Progenitor cell of endocrine pancreas (in vitro differentiated cells): ENCODE data around the gene WDFY2. TPM values are rescaled to one million over a fixed set of nuclear protein-coding genes. Genes with fewer than 3 reads are reported as not detected.
"Not testable (repeated sequence)": the region's sequence is repeated elsewhere in the genome, so short reads cannot be mapped to it uniquely, and the experiment has no call there.

Experiments
- DNase-seq: peaks from one replicate; pipeline ENCODE4 v3.0.0; 2021; ENCODE audit warnings: low spot score; ENCODE audit not compliant: unreplicated experiment
- H3K27ac Mint-ChIP-seq: 2 replicates; pipeline ENCODE4 v1.8.0; 2021; ENCODE audit warnings: mild to moderate bottlenecking, moderate library complexity, mixed read lengths
- H3K27me3 Mint-ChIP-seq: 2 replicates; pipeline ENCODE4 v1.8.0; 2021; ENCODE audit warnings: mixed read lengths
- H3K36me3 Mint-ChIP-seq: 2 replicates; pipeline ENCODE4 v1.8.0; 2022; ENCODE audit warnings: mixed read lengths; ENCODE audit not compliant: insufficient read depth
- H3K4me1 Mint-ChIP-seq: 2 replicates; pipeline ENCODE4 v1.8.0; 2021; ENCODE audit warnings: low read depth, mixed read lengths
- H3K4me3 Mint-ChIP-seq: 2 replicates; pipeline ENCODE4 v1.8.0; 2021; ENCODE audit warnings: low read depth, mild to moderate bottlenecking, moderate library complexity, mixed read lengths
- H3K9me3 Mint-ChIP-seq: 2 replicates; pipeline ENCODE4 v1.8.0; 2021; ENCODE audit warnings: low read depth, mixed read lengths
- total RNA-seq: library from RNA; stranded (reverse); gene quantifications from 2 replicates; pipeline ENCODE4 v1.2.1, GENCODE V29; 2021
- TF ChIP-seq, protein P1 (sequence below): fragments of 200-600 bp; sonication (generic); IDR thresholded peaks from one replicate; pipeline ENCODE4 v1.5.0; 2021; ENCODE audit warnings: antibody characterized with exemption, mild to moderate bottlenecking; ENCODE audit not compliant: unreplicated experiment

The WDFY2 gene
- total RNA-seq, 1 donor from 2014 or later, result 17.2 TPM

DNA sequence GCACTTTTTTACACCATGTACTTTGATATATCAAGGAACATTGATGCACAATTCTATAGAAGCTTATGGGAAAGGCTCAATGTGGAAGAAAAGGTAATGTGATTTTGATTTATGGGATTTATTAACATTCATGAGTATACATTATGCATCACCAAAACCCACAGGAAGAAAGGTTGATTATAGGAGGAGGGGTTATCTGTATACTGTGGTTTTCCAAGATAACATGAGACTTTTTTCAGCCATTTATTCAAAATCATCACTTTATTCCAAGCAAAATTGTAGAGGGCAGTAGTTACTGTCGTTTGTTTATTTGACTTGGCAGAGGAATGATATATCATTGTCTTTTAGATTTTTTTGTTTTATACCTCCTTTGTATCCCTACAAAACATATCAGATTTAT is 54.9 kb downstream of the WDFY2 start:
- no peak overlapping the region for H3K4me3 Mint-ChIP-seq
- H3K36me3 Mint-ChIP-seq, result peaks cover 2% of the 10 kb centered on the region
- DNase-seq, result no peak
- H3K27ac Mint-ChIP-seq, result no peak overlapping the region
- no peaks in the 10 kb centered on the region for H3K27me3 Mint-ChIP-seq
- TF ChIP-seq, protein P1, sequence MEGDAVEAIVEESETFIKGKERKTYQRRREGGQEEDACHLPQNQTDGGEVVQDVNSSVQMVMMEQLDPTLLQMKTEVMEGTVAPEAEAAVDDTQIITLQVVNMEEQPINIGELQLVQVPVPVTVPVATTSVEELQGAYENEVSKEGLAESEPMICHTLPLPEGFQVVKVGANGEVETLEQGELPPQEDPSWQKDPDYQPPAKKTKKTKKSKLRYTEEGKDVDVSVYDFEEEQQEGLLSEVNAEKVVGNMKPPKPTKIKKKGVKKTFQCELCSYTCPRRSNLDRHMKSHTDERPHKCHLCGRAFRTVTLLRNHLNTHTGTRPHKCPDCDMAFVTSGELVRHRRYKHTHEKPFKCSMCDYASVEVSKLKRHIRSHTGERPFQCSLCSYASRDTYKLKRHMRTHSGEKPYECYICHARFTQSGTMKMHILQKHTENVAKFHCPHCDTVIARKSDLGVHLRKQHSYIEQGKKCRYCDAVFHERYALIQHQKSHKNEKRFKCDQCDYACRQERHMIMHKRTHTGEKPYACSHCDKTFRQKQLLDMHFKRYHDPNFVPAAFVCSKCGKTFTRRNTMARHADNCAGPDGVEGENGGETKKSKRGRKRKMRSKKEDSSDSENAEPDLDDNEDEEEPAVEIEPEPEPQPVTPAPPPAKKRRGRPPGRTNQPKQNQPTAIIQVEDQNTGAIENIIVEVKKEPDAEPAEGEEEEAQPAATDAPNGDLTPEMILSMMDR, result no peak
- no peaks in the 10 kb centered on the region for H3K9me3 Mint-ChIP-seq
- peaks cover 41% of the 10 kb centered on the region for H3K4me1 Mint-ChIP-seq

DNA sequence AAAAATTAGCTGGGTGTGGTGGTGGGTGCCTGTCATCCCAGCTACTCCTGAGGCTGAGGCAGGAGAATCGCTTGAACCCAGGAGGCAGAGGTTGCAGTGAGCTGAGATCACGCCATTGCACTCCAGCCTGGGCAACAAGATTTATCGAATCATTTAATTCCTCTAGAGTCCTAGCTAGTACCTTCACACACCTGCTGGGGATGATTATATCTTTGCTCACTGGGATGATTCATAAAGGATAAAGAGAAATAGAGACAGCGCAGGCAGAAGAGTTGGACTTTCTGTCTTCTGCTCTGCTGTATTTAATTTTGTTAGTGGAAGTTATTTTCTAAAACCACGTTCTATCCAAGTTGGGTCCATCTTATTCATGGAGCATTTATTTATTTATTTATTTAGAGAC is 56.4 kb downstream of the WDFY2 start:
- not testable (repeated sequence) for H3K36me3 Mint-ChIP-seq, DNase-seq, H3K4me3 Mint-ChIP-seq, H3K27me3 Mint-ChIP-seq, H3K27ac Mint-ChIP-seq, H3K9me3 Mint-ChIP-seq
- H3K4me1 Mint-ChIP-seq, result peaks cover 51% of the 10 kb centered on the region

DNA sequence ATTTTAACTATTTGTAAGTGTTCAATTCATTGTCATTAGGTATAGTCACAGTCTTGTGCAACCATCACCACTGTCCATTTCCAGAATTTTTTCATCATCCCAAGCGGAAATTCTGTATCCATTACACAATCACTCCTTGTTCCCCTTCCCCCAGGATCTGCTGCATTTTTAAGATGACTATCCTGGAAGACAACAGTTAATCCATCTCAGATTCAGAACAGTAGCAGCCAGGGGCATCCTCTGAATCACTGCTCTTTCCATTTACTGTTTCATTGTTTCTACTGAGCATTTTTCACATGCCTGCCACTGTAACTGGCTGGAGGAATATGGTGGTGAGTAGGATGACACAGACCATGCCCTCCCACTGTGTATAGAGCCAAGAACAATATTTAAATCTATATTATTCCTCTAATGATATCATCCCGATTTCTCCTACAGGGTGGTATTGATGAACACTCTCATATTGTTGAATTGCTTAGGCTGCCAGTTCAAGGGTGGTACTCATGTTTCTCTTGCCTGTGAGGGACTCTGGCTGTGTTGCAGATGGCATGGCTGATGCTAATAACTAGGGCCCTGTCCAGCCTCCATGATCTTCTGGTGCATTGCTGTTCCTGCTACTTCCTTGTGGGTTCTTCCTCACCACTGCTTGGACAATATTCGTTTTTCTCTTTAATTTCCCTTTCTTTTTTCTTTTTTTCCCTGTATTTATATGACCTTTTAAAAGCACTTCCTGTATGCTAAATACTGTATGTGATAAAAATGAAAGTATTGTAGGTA is 59.0 kb downstream of the WDFY2 start:
- H3K27ac Mint-ChIP-seq, result no peak overlapping the region
- H3K36me3 Mint-ChIP-seq, result peaks cover 2% of the 10 kb centered on the region
- no peaks in the 10 kb centered on the region for H3K27me3 Mint-ChIP-seq
- DNase-seq, result no peak
- H3K4me1 Mint-ChIP-seq, result peaks cover 35% of the 10 kb centered on the region
- no peak overlapping the region for H3K4me3 Mint-ChIP-seq
- TF ChIP-seq, protein P1, result no peak
- no peaks in the 10 kb centered on the region for H3K9me3 Mint-ChIP-seq

DNA sequence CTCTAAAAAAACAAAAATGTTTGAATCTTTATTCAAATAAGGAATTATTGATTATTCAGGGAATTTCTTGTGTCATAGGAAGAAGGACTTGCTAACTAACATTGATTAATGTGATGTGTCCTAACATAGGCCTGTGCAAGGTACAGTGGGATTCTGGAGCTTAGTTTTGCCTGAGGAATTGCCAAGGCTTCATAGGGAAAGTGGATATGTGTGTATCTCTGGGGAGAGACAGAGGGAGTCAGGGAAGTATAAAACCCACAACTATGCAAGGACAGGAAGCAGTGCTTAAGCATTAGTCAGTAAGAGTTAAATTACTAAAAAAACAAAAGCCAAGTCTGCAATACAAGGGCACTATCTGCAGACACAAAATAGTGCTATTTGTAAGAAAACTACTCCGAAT is 59.6 kb downstream of the WDFY2 start:
- DNase-seq, result no peak
- Mint-ChIP-seq H3K4me3 (no peak overlapping the region), H3K9me3 (no peaks in the 10 kb centered on the region), H3K36me3 (peaks cover 2% of the 10 kb centered on the region), H3K4me1 (peaks cover 30% of the 10 kb centered on the region), H3K27ac (no peak overlapping the region), H3K27me3 (no peaks in the 10 kb centered on the region)
- TF ChIP-seq, protein P1, result no peak

DNA sequence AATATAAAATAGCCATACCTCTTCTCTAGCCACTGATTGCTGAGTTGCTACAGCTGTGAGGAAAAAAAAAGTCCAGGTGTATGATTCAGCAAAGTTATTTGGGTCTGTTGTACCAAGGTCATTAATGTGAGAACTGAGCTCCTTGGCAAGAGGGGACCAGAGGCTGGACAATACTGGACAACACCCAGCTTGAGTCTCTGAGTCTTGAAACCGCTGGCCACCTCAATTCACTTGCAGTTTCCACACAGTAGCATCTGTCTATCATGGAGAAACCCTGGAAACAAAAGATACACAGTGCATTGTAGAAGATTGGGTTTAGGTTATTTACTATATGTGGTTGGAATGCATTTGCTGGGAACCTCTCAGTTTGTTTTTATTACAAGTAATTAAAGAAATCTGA is 60.4 kb downstream of the WDFY2 start:
- no peak for DNase-seq
- Mint-ChIP-seq H3K27me3 (no peaks in the 10 kb centered on the region), H3K36me3 (peaks cover 2% of the 10 kb centered on the region), H3K4me1 (peaks cover 27% of the 10 kb centered on the region), H3K27ac (no peak overlapping the region), H3K4me3 (no peak overlapping the region), H3K9me3 (no peaks in the 10 kb centered on the region)
- TF ChIP-seq, protein P1, result no peak

DNA sequence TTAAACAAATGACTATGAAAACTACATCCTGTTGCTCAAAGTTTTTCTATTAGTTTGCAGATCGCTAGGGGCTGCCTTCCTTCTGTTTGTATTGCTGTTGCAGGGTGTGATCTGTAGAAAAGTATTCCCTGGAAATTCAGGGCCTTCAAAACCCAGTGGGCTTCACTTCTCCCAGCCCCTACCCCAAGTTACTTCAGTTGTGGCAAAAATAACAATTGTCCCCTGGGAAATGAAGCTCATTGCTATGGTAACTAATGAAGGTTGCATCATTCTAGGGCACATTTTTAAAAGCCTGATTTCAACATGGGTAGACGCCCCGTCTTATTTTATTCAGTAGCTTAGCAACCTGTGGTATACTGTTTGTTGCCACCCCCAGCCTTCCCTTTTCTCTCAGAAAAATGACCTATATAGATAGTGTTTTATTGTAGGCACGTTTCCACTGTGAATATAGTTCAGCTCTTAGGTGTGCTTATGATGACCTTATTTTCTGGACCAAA is 60.9 kb downstream of the WDFY2 start:
- TF ChIP-seq, protein P1, result no peak
- peaks cover 27% of the 10 kb centered on the region for H3K4me1 Mint-ChIP-seq
- H3K9me3 Mint-ChIP-seq, result no peaks in the 10 kb centered on the region
- no peak overlapping the region for H3K27ac Mint-ChIP-seq
- no peaks in the 10 kb centered on the region for H3K27me3 Mint-ChIP-seq
- no peak overlapping the region for H3K4me3 Mint-ChIP-seq
- DNase-seq, result no peak
- peaks cover 2% of the 10 kb centered on the region for H3K36me3 Mint-ChIP-seq
